HG03354 (cell line): ENCODE results near the gene KRTAP10-4.
"Not testable (repeated sequence)": the region's sequence is repeated elsewhere in the genome, so short reads cannot be mapped to it uniquely, and the experiment has no call there.

Experiments used
- ATAC-seq: cut with Tn5 transposase; IDR thresholded peaks from one replicate; pipeline ENCODE4 v1.9.1; 2021; ENCODE audit warnings: mild to moderate bottlenecking; ENCODE audit not compliant: unreplicated experiment, poor library complexity, severe bottlenecking

KRTAP10-4 gene

DNA sequence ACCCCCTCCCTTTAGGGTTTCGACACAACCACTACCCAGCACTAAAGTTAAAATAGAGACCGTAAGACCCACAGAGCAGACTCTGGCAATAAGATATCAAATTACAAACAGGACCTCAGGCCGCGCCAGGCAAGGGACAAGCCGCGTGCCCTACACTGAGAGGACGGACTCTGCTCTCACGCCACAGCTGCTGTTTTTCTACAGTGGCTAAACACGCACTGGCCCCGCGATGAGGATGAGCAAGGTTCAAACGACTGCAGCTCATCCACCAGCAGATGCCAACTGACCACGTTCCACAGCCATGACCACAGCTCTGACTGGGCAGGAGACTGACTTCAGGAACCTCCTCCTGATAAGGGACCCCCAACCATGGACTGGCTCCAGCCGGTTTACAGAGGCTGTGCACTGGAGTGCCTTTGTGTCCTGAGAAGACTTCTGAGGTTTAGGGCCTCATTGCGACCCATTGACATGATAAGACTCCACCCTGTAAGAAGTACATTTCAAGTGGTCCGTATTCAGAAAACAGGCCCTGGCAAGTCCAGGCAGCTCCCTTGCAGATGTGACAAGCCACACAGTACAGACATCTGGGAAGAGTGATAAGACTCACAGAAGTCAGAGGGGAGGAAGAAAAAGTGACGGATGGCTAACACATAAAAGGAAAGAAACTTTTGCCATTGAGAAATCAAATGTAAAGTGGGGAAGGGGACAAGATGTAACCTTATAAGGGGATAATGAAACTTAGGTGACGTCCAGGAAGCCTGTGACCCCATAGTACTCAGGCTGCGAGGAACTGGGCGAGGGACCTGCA lies 20.3 kb downstream of the KRTAP10-4 start:
- no peak for ATAC-seq

DNA sequence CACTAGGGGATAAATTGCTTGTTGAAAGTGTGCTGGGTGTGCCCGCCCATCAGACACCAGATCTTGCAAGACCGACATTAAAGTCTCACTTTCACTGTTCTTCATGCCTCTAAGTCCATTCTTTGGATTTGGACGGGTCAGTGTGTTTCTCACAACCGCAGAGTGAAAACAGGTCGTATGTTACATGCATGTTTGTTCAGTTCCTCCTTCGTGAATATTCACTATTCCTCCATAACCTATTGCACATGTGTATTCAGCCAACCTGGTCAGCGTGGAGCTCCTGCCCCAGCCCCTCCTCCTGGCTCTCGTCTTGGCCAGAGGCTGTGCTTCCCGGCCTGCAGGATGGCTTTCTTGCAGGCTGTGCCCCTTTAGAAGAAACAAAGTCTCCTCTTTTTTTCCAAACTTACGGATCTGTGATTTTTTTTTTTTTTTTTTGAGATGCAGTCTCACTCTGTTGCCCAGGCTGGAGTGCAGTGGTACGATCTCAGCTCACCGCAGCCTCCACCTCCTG lies 20.9 kb downstream of the KRTAP10-4 start:
- no peak for ATAC-seq

DNA sequence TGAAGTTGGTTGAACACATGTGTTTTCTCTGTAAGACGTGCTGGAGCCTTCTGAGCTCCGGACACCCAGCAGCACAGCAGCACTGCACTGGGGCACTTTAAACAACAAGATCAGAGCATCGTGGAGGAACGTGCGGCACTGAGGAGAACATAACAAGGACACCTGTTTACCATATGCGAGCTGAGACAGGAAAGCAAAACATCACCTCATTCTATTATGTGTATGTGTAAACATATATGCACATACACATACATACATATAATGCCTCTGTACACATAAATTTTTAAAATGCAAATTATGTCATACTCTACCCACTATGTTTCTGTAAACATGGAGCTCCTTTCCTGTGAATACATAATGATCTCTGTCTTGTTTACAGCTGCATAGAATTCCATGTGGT lies 22.0 kb downstream of the KRTAP10-4 start:
- ATAC-seq, result no peak

DNA sequence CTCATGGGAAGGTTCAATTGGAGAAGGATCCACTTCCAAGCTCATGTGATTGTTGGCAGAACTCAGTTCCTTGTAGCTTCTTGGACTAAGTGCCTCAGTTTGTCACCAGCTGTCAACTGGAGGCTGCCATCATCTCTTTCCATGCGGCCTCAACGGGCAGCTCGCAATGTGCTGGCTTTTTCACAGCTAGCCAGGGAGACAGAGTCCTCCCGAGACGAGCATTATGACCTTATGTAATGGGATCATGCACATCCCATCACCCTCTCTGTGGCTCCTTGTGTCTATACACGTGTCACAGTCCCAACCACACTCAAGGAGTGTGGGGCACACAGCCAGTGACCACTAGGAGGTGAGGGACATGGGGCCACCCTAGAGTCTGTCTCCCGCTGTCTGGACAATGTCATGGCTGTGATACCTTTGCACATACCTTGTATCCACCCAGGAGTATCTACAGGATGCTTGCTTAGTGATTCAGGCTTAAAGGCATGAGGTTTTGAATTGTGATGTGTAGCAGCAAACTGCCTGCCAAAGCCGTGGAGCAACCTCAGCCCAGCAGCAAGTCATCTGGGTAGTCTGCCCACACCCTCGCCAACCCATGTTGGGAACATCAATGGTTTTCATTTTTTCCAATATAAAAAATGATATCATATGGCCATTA lies 22.7 kb downstream of the KRTAP10-4 start:
- no peak for ATAC-seq

DNA sequence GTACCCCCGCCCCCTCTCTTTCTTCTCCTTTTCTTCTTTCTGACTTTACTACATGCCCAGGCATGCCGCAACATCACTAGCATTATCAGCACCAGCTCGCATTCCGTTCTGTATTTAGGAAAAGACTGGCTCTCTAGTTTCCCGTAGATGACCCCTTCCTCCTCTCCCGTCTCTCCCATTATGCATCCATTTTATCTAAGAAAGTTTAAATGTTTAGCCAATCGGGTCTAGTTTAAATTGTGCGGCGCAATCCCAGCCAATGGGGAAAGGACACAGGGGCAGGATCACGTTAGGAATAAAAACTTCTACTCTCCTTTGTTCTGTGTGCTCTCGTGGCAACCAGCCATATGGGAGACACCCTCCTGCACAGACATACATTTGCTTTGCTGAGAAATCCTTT lies 24.5 kb downstream of the KRTAP10-4 start:
- no peak for ATAC-seq

DNA sequence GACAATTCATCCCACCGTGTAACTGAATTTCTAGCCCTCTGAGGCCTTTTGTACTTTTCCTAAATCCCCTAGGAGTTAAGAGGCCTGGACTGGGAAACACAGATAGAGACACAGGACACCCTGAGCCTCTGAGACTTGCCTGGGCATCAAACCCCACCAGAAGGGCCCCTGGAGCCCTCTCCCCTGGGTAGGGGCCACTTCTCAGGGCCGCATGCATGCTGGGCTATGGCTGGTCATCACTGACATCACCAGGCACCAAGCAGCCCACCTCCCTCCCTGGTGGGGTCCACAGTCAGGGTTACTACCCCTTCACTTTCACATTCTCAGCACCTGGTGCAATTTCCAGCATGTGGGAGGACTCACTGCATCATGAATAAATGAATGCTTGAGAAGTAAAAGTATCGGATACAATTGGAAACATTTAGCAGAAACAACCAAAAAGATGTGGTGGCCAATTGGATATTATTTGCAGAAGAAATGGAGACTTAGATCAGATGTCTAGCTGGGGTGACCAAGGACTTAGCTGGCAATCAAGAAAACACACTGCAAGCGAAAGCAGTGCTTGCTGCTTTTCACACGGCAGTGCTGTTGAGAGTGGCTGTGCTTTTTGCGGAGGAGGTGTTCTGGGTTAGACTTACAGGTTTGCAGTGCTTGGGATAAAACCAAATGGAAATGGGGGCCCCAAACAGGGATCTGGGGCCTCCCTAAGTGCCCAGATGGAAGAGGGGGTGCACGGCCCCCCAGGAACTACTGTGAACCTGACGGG lies 25.9 kb downstream of the KRTAP10-4 start:
- ATAC-seq, result no peak

DNA sequence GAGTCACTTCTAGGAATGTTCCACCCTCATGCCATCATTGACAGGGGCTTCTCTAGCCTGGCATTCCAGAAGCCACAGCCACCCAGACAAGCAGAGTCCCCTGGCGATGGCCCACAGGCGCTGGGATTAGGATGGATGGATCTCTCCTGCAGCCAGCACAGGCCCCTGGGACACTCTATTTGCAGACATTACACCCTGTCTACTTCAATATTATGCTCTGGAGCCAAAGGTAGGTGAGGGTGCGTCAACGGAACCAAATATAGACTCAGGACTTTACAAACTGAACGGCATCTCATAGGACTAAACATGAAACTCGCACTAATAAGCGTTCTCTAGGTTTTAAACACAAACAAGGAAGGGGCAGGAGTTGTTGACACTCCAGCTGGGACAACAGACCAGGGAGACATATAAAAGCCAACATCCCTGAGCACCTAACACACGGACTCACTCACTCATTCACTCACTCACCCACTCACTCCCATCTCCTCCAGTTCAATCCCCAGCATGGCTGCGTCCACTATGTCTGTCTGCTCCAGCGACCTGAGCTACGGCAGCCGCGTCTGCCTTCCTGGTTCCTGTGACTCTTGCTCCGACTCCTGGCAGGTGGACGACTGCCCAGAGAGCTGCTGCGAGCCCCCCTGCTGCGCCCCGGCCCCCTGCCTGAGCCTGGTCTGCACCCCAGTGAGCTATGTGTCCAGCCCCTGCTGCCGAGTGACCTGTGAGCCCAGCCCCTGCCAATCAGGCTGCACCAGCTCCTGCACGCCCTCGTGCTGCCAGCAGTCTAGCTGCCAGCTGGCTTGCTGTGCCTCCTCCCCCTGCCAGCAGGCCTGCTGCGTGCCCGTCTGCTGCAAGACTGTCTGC lies 26.8 kb downstream of the KRTAP10-4 start, which contains the start of gene KRTAP10-7:
Gene KRTAP10-7, plus strand, starts transcription at position 480 of the 861 bp plus-strand sequence. Its CDS starts 25 bp downstream, at position 505.
- ATAC-seq, result not testable (repeated sequence)

DNA sequence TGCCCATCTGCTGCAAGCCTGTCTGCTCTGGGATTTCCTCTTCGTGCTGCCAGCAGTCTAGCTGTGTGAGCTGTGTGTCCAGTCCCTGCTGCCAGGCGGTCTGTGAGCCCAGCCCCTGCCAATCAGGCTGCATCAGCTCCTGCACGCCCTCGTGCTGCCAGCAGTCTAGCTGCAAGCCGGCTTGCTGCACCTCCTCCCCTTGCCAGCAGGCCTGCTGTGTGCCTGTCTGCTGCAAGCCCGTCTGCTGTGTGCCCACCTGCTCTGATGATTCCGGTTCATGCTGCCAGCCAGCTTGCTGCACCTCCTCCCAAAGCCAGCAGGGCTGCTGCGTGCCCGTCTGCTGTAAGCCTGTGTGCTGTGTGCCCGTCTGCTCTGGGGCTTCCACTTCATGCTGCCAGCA lies 27.6 kb downstream of the KRTAP10-4 start:
- not testable (repeated sequence) for ATAC-seq

DNA sequence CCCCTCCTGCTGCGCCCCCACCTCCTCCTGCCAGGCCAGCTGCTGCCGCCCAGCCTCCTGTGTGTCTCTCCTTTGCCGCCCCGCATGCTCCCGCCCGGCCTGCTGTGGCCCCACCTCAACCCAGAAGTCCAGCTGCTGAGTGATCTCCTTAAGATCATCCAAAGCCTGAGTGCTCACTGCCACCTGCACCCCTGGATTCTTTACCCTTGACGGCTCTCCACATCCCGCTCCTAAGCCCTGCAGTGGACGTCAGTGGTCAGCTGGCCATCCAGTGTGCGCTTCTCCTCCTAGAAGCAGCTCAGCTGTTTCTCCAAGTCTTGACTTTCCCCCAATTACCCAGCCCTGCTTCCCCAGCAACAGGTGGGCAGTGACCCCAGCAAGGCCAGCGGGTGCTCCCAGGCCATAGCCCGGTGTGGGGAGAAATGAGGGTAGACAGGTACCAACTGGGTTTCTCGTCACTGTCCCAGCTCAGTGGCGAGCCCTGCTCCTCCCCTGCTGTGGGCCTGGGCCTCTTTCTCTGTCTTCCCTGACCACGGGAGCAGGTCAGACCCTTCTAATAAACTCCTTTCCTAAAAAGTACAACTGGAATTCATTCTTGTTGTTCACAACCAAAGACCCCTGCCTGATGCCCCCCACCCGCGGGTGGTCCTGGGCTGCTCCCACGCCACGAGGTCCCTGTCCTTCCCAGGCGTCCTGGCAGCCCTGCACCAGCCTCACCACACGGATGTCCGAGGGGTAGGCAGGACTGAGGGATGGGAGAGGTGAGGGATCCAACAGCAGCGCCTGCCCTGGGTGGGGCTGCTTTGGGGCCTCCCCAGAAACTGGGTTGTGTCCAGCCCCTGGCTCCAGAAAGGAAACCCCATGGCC lies 28.3 kb downstream of the KRTAP10-4 start:
- no peak for ATAC-seq

DNA sequence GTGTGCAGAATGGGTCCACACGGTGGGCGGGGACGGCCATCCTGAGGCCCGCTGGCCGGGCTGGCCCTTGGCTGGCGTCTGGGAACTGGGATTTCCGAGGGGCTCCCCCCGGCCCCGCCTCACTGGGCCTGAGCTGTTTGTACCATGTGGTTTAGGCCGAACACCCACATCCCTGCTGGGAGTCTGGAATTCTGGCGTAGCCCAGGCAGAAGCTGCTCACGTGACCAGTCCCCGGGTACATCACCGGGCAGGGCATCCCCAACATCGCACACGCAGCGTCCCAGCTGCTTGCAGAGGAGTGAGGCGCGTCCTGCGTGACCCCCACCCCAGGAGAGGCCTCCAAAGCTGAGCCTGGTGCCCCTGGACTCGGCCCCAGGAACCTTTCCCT lies 28.9 kb downstream of the KRTAP10-4 start:
- no peak for ATAC-seq

DNA sequence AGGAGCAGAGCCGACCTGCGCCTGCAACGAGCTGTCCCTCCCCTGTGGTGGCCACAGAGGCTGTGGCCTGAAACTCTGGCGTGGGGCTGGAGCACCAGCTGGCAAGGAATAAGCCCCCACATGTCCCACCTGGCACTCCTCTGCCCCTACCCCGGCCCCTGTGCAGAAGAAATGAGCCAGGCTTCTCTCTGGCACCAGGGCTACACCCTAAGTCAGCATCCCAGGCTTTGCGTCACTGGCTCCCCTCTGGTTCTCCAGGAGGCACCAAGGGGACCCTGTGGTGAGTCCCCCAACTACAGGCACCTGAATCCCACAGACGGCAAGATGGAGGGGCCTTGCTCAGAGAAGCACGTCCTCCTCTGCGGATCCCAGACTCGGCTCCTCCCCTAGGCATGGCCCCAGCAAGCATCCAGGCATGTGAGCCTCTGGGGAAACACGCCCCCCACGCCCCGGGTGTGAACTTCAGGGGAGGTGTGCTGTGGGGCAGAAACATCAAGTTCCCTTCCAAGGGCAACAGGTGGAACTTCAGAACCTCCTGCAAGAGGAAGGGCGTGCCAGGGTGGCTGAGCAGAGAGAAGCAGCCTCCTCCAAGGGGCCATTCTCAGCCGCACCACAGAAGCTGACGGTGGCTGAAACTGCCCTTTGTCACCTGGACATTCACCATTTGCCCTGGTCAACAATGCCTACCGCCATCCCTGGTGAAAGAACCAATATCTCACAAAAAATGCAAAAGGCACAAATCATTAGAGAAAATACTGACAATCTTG lies 29.8 kb downstream of the KRTAP10-4 start:
- ATAC-seq, result no peak

DNA sequence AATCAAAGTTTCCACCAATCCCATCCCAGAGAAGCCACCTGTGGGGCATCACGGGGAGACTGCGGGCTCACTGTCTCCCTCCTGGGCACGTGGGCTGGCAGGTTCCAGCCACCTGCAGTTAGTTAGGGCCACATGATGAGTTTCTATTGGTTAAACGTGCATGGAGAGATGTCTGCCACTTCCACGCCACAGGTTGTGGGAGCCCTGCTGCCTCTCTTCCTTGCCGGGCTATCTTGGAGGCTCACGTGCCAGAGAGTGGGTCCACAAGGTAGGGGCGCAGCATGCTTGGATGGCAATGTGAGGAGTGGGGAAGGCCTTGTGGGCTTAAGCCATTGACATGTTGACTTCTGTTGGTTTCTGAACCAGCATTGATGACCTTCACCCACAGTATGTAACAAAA lies 30.4 kb downstream of the KRTAP10-4 start:
- ATAC-seq, result no peak

DNA sequence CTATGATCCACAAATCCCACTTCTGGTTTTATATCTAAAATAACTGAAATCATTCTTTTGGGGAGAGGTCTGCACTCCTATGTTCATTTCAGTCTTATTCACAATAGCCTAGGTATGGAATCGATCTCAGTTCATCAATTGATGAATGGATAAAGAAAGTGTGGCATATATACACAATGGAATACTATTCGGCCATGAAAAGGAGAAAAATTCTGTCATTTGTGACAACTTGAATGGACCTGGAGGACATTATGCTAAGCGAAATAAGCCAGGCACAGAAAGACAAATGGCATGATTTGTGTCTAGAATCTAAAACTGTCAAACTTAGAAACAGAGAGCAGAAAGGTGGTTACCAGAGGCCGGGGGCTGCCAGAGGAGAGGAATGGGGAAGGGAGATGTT lies 33.0 kb downstream of the KRTAP10-4 start:
- ATAC-seq, result no peak

DNA sequence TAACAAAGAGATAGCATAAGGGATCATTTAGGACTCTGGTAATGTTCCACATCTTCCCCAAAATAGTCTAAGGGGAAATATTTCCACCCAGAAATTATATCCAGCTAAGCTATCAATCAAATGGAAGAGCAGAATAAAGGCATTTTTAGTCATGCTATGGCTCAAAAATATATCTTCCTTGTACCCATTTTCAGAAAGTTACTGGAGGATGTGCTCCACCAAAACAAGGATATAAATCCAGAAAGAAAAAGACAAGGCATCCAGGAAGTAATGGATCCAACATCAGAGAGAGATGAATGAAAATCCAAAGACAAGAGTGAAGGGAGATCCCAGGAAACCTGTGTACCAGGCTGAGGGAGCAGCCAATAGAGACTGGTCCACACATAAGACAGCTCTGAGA lies 35.7 kb downstream of the KRTAP10-4 start:
- ATAC-seq, result no peak

DNA sequence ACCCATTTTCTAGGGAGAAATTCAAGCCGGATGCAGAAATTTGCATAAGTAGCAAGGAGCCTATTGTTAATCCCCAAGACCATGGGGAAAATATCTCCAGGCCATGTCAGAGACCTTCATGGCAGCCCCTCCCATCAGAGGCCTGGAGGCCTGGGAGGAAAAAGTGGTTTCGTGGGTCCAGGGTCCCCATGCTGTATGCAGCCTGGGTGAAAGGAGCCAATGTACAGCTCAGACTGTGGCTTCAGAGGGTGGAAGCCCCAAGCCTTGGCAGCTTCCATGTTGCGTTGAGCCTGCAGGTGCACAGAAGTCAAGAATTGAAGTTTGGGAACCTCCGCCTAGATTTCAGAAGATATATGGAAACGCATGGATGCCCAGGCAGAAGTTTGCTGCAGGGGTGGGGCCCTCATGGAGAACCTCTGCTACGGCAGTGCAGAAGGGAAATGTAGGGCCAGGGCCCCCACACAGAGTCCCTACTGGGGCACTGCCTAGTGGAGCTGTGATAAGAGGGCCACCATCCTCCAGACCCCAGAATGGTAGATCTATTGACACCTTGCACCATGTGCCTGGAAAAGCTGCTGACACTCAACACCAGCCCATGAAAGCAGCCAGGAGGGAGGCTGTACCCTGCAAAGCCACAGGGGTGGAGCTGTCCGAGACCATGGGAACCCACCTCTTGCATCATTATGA lies 36.8 kb downstream of the KRTAP10-4 start:
- not testable (repeated sequence) for ATAC-seq

DNA sequence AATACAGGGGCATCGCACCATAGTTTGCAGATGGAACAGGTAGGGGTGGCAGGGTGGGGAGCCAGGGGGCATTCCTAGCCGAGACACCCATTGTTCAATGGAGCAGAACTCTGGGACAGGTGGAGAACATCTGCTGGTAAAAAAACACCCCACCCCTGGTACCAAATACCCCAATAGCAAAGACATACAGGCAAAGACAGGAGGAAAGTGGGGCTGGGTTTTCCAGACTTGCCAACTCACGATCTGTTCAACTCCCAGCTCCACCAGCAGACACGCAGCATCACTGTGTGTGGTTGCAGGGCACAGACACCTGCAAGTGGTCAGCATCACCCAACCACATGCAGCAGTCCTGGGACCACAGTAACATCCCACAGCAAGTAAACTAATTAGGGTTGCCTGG lies 38.0 kb downstream of the KRTAP10-4 start:
- no peak for ATAC-seq

DNA sequence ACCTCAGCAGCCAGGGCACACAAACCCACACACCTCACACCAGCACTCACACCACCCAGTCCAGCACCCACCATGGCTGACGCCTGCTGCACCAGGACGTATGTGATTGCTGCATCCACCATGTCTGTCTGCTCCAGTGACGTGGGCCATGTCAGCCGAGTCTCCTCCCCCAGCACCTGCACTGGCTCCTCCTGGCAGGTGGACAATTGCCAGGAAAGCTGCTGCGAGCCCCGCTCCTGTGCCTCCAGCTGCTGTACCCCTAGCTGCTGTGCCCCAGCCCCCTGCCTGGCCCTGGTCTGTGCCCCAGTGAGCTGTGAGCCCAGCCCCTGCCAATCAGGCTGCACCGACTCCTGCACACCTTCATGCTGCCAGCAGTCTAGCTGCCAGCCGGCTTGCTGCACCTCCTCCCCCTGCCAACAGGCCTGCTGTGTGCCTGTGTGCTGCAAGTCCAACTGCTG lies 38.5 kb downstream of the KRTAP10-4 start, which contains the start of gene KRTAP10-8:
Gene KRTAP10-8, plus strand, starts transcription at position 51 of the 458 bp plus-strand sequence. Its CDS starts 22 bp downstream, at position 73.
- ATAC-seq, result no peak
